AML-193 (cell line): ENCODE measurements around the gene METRNL.
A peak's percentile ranks its signal among the peaks of the same experiment; 100 is the strongest.

Experiments
- DNase-seq, 2 experiments: peaks; one replicate each; lab custom pipeline; 2025; lab: John Stamatoyannopoulos, UW

Gene METRNL

GRCh38 chr17:83092931-83093330 is 13.5 kb downstream of the METRNL start:
- DNase-seq: no peak

DNA sequence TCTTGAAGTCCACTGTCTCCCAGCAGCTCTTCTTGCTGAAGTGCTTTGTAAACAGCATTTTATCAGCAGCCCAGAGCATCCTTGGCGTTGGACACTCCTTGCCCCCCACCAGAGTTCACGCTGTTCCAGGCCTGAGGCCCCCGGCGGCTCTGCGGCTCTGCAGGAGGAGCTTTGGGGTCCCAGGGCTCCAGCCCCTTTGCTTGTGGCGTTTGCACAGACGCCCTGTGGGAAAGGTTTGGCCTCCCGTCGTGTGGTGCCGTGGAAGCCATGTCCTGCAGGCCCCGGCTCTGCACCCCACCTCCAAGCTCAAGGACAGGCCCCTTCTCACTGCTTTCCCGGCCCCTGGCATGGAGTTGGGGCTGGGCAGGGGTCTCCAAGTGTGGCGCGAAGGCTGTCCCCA is 14.1 kb downstream of the METRNL start:
- DNase-seq: no peak

DNA sequence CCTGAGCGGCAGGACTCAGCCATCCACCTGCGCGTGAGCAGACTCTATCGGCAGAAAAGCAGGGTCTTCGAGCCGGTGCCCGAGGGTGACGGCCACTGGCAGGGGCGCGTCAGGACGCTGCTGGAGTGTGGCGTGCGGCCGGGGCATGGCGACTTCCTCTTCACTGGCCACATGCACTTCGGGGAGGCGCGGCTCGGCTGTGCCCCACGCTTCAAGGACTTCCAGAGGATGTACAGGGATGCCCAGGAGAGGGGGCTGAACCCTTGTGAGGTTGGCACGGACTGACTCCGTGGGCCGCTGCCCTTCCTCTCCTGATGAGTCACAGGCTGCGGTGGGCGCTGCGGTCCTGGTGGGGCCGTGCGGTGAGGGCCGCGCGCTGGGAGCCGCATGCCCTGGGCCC is 14.9 kb downstream of the METRNL start:
- DNase-seq: no peak

DNA sequence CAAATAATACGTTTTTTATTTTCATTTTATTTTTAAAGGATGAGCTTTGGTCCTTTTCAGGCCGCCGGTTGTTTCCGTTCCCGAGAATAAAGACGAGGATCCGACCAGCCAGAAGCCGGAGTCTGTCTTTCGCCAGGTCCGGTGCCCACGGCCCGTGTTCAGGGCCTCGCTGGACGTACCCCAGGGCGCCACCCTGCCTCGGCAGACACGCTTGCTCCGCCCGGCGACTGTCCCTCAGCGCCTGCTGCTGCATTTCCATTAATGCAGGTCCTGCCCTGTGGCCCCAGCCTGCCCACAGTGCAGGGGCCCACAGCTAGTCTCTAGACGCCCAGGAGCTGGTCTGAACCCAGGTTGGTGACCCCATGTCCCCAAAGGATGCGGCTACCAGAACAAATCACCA is 15.6 kb downstream of the METRNL start:
- DNase-seq: no peak

- DNase-seq: no peak
Observed at GRCh38 chr17:83096401-83097224, 17.2 kb downstream of the METRNL start.

GRCh38 chr17:83097831-83098230 is 18.4 kb downstream of the METRNL start:
- DNase-seq: no peak

DNA sequence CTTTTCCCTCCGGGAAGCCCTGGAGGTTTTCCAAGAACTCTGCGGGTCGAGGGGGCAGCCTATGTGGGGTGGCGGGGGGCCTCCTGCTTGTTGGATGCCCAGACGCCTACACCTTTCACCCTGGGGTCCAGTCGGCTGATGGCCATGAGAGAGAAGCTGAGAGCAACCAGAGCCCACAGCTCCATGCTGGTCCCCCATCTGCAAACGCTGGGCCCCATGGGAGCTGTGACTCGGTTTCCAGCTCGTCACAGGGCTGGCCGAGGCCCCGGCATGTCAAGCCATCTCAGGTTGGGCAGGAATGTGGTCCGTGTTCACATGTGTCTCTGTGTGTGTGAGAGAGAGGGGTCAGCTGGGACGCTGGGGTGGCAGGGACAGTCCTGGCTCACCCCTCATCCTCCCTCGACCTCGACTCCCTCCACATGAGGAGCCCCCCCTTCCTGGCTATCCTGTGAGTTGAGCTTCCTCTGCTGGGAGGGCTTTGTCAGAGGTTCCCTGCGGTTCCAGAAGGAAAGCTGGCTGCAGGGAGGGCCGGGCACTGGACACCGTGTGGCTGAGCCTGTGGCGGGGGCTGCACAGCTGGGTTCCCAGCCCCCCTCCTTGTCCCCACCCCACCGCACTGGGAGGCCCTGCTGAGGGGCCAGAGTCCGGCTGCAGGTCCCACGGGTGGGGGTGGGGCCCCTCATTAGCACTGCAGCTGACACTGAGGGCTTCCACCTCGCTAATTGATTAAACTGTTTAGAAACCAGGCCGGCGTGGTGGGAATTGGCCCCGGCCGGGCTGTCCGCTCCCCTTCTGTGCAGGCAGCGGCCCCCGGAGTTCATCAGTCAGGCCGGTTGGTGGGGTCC is 19.1 kb downstream of the METRNL start:
- DNase-seq: no peak

GRCh38 chr17:83099086-83099555 is 19.7 kb downstream of the METRNL start:
- DNase-seq: no peak

GRCh38 chr17:83099570-83100181 is 20.3 kb downstream of the METRNL start:
- DNase-seq: no peak

DNA sequence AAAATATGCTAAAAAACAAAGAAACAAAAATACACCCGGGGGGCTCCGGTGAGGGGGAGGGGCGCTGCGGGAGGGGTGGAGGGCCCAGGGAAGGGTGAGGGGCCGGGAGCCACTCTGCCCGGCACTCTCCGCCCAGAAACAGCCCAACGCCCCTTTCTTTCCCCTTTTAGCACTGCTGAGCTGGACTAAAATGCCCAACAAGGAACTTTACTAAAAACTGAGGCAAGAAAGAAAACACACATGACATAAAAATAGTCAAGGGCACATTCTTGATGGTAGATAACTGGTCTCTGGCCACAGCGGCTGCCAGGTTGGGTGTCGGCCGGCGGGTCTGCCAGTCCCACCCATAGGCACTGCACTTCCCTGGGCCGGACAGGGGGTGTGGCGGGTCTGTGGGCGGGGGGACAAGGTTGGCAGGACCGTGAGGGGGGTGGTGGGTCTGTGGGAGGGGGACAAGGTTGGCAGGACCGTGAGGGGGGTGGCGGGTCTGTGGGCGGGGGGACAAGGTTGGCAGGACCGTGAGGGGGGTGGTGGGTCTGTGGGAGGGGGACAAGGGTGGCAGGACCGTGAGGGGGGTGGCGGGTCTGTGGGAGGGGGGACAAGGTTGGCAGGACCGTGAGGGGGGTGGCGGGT is 20.9 kb downstream of the METRNL start:
- peak in 1 of 2 experiments; percentile 40 for DNase-seq

DNA sequence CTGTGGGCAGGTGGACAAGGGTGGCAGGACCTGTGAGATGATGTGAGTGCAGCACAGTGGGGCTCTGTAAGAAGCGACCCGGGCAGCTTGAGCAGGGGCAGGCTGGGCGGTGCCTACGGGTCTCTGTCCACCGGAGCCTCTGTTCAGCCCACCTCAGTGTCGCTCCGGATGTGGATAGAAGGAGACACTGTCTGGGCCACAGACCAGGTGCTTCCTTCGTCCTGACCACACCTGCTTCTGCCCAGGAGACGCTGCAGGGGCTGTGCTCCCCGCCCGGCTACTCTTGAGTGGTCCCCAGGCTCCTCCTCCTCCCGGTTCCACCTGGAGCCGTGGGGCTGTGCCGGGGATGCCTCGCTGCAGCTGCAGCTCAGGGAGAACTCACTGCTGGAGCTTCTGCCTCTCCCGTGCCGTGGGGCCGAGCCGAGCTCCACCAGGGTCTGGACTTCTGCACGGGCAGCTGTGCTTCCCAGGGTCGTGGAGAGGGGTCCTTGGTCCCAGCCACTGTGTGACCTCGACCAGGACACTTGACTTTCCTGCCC is 21.5 kb downstream of the METRNL start:
- DNase-seq: no peak

GRCh38 chr17:83101805-83102480 is 22.5 kb downstream of the METRNL start:
- no peak for DNase-seq

- no peak for DNase-seq
Observed at GRCh38 chr17:83103200-83103942, 24.0 kb downstream of the METRNL start.

DNA sequence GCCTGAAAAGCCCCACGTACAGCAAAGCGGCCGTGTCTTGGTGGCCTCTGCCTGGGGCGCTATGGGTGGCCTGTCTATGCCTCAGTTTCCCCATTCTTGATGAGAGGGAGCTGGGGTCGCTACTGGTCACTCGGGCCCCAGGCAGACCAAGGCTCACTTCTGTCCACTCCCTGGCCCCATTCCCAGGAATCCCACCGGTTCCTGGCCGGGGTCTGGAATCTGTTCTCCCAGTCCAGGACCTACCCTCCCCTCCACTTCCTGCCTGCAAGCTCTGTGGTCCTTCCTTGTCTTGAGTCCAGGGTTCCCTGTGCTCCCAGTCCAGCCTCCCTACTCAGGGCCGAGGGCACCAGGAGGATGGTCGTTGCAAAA is 24.5 kb downstream of the METRNL start:
- DNase-seq: no peak

GRCh38 chr17:83104577-83105505 is 25.4 kb downstream of the METRNL start:
- DNase-seq: no peak

DNA sequence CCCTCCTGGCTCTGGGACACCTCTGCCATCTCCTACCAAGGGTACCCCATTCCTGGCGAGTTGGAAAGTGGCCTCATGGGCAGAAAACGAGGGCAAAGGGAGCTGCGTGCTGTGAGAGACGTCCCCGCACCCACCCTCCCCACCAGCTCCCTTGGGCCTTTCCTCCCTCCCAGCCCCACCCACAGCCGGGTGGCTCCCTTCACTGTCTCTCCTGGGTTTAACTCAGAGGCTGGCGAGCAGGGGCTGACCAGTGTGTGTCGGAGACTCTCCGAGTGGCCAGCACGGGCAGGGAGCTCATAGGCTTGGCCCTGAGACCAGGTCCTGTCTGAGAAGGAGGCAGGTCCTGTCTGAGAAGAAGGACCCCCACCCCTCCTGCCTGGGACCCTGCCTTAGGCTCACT is 26.1 kb downstream of the METRNL start:
- no peak for DNase-seq

DNA sequence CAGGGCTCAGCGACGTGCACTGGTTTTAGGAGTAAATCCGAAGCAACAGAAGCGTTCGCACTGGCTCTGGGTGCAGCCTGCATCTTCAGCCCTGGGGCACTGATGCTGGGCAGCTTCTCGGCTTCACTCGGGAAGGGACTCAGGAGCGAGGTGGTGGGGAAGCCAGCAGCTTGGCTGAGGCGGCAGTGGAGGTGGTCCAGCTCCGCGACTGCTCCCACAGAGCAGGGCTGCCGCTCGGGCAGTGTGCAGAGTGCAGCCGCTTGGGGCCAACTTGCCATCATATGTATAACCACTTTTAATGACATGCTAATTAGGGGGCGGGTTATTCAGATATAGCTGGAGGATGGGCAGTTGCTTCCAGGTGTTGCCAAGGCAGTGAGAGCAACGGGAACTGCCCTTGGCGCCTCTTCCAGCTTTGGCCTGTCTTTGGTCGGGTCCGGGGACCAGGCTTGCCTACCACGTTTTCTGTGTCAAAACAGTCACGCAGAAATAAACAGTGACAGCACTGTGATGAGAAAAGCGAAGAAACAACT is 26.7 kb downstream of the METRNL start:
- no peak for DNase-seq

GRCh38 chr17:83106913-83107655 is 27.7 kb downstream of the METRNL start:
- no peak for DNase-seq

DNA sequence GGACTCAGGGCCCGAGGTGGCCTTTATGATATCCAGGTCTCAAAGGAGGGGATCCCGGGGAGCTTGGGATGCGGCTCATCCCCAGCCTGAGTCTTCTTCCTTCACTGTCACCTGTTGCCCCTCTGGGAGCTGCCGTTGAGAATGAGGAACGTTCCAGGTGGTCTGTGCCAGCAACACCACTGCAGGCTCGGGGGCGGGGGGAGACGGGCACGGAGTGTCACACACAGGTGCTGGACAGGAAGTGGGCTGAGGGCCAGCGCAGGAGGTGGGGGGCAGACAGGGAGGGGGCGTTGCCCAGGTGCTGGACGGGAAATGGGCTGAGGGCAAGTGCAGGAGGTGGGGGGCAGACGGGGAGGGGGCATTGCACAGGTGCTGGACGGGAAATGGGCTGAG is 28.2 kb downstream of the METRNL start:
- no peak for DNase-seq
